CD4-positive, alpha-beta T cell treated with Interleukin-6 at 100 ng/mL for 8 hours (primary cell): ENCODE data around the gene SYT17.
A peak's percentile ranks its signal among the peaks of the same experiment; 100 is the strongest.
"Not testable (repeated sequence)": the region's sequence is repeated elsewhere in the genome, so short reads cannot be mapped to it uniquely, and the experiment has no call there.

ENCODE experiments used
- DNase-seq: peaks from one replicate; pipeline ENCODE4 v3.0.0-alpha.2; 2020; ENCODE audit warnings: mixed read lengths, low spot score

SYT17 gene

GRCh38 chr16:19174478-19174877 is 6.4 kb downstream of the SYT17 start:
- DNase-seq: no peak

GRCh38 chr16:19175492-19176262 is 7.6 kb downstream of the SYT17 start:
- DNase-seq: no peak

DNA sequence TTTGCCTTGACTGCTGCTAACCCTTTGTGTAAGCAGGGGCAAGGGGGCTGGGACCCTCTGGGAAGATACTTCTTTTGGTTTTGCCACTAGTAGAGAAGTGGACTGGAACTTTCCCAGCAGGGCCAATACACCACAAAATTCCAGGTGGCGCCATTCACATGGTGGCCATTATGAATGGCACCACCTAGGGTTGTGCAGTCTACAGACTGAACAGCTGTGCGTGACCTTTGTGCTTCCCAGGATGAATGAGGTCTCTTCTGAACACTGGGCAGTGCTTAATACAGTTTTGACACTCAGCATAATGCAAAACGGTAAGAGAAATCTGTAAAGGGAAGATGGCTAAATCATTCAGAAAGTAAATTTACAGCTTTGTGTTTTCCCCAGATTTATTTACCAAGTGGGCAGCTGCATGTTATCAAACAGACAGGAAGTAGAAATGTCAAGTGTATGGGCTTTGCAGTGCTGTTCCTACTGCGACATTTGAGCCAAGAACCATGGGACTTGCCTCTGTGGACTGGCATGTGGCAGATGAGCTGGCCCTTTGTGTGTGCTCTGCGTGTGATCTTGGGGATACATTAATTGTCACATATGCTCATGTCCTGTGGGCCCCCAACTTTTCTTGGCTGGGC is 9.2 kb downstream of the SYT17 start:
- no peak for DNase-seq

- DNase-seq: peak; percentile 7
Measured at GRCh38 chr16:19179546-19180490, 11.8 kb downstream of the SYT17 start.

DNA sequence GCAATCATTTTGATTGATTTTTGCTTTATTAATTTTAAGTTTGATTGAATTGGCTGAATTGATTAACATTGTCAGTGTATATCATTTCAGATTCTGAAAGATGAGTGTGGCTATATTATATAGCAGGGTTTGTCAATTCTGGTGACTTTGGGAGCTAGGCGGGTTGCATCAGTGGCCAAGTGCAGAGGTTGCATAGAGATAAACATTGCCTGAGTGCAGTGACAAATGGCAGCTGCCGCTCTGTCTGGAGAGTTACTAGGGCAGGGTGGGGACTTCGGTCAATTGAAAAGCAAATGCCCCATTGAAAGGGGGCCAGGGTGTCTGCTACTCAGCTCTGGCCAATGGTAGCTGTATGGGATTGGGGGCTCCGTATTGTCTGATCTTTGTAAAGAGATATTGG is 12.7 kb downstream of the SYT17 start:
- no peak for DNase-seq

DNA sequence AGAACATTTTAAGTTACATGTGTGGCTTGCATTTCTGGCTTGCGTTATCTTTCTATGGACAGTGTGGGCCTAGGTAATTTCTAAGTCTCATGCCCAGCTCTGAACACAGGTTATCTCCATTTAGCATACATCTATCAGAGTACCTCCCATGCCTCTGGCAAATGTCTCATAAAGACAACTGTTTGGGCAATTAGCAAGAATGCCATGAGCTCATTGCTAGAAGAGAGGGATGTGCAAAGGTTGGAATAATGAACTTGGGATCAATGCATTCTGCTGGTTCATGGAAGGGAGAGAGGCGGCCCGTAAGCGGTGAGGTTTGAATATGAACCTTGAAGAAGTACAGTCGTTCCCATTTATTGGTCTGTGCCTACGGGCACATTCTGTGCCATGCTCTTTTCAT is 14.4 kb downstream of the SYT17 start:
- no peak for DNase-seq

DNA sequence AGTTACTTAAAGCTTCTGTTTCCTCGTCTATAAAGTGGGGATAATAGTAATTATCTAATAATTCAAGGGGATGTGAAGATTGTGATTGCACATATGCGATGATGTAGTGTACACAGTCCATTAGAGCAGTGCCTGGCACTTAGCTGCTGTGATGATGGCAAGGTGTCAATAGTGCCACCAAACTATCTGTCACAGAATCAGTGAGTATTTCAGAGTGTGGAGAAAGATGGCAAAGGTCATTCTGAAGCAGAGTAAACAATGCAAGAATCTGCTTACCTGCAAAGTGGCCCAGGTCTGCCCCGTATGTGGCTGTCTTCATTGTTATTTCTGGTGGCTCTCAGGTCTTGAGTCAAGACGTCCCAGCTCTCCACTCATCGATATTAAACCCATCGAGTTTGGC is 15.1 kb downstream of the SYT17 start:
- DNase-seq: no peak

DNA sequence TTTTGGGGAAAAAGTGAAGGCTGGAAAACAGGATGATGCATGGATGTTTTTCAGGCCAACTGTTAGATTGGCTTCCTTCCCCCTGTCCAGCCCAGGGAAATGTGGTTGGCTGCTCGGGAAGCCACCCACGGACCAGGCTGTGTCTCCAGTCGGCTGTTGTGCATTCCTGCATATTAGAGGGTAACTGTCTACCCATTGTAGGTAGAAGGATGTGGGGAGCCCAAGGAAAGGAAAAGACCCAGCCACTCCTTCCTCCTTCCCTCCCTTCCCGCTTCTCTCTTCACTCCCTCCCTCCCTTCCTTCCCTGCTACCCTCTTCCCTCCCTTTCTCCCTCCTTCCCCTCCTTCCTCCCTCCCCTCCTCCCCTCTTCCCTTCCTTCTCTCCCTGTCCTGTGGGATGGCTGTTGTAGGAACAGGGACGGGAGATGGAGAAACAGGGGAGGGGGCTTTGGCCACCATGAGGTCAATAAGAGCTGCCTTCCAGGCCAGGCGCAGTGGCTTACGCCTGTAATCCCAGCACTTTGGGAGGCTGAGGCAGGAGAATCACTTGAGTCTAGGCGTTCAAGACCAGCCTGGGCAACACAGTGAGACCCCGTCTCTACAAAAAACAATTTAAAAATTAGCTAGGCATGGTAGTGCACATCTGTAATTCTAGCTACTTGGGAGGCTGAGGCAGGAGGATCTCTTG is 16.9 kb downstream of the SYT17 start:
- no peak for DNase-seq

- no peak for DNase-seq
Measured at GRCh38 chr16:19185510-19185851, 17.4 kb downstream of the SYT17 start.

DNA sequence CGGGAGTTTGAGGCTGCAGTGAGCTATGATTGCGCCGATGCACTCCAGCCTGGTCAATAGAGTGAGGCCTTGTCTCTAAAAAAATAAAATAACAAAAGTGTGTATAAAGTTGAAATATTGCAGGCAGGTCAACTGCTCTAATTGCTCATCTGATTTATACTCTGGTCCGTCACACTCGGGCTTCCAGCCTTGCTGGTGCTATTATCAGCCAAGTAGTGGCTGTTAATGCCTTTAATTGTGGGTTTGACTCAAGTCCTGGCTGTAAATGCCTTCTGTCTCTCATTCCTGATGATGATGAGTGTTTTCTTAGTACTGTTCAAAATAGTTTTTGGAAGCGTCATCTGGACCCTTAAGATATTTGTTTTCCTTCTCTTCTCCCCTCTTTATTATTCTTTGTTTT is 18.4 kb downstream of the SYT17 start:
- DNase-seq: no peak

DNA sequence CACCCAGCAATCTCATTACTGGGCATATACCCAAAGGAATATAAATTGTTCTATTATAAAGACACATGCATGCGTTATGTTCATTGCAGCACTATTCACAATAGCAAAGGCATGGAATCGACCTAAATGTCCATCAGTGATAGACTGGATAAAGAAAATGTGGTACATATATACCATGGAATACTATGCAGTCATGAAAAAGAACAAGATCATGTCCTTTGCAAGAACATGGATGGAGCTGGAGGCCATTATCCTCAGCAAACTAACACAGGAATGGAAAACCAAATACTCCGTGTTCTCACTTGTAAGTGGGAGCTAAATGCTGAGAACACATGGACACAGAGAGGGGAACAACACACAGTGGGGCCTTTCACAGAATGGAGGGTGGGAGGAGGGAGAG is 19.9 kb downstream of the SYT17 start:
- not testable (repeated sequence) for DNase-seq

- DNase-seq: no peak
Measured at GRCh38 chr16:19188406-19188805, 20.4 kb downstream of the SYT17 start.

DNA sequence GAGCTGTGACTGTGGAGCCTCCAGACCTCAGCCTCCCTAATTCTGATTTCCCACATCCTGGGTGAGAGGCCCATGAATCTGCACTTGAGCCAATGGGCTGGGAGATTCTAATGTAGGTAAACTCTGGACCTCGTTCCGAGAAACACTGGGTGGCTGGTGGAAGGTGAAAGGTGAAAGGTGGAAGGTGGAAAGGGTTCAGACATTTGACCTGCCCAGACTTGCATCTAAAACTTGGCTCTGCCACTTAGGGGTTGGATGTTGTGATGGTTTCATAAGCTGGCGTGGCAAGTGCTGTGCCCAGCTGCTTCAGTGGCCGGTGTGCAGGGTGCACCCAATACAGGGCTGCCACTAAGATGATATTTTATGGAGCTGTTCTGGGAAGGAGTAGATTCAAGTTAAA is 24.8 kb downstream of the SYT17 start:
- DNase-seq: no peak

DNA sequence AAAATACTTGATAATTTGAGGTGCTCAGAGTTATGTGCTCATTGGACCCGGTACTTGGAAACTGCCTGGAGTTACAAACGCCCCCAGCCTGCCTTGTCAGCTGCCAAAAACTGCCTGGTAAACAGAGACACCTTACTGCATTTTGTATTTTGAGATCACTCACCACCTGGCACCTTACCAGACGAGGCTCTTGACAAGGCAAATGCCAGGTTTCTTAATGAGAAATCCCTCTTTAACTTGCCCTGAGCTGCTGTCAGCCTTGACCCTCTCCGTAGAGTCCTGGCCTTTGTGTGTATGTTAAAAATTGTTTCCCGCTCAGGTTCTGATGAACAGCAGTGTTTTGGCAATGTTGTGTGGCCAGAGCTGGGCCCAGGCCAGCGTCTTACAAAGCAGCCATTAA is 28.8 kb downstream of the SYT17 start:
- DNase-seq: no peak

- no peak for DNase-seq
Measured at GRCh38 chr16:19203374-19203966, 35.4 kb downstream of the SYT17 start.

- DNase-seq: no peak
Measured at GRCh38 chr16:19210280-19210924, 42.4 kb downstream of the SYT17 start.

DNA sequence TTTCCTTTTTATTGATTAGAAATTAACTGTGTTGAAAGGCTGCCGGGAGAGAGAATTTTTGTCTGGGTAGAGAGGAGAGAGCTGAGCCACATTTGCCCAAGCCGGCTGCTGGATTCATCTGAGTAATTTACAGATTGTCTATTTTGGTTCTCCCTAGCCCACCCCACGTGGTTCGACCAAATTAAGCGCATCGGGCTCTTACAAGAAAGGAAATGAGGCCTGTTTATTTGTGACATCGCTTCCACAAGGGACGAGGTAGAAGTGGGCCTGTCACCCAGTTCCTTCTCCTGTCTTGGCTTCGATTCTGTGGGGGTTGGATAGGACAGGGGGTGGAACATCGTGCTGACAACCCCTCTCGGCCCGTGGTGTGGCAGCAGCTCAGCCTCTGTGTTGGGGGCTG is 42.9 kb downstream of the SYT17 start:
- DNase-seq: no peak

DNA sequence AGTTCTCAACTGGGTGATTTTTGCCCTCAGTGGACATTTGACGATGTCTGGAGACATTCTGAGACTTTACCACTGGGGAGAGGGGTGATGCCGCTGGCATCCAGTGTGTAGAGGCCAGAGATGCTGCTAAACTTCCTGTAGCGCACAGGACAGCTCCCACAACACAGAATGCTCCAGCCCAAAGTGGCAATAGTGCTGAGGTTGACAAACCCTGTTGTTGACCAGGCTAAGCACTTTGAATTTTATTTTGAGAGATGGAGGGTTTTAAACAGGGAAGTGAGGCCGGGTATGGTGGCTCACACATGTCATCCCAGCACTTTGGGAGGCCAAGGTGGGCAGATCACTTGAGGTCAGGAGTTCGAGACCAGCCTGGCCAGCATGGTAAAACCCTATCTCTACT is 44.0 kb downstream of the SYT17 start:
- DNase-seq: no peak

- DNase-seq: no peak
Measured at GRCh38 chr16:19213885-19214284, 45.8 kb downstream of the SYT17 start.

DNA sequence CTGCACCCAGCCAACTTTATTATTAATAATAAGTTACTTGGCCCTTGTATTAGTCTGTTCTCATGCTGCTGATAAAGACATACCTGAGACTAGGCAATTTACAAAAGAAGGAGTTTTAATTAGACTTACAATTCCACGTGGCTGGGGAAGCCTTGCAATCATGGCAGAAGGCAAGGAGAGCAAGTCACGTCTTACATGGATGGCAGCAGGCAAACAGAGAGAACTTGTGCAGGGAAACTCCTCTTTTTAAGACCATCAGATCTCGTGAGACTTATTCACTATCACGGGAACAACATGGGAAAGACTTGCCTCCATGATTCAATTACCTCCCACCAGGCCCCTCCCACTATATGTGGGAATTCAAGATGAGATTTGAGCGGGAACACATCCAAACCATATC is 47.7 kb downstream of the SYT17 start:
- no peak for DNase-seq

GRCh38 chr16:19218581-19218980 is 50.5 kb downstream of the SYT17 start:
- no peak for DNase-seq
